ENCODE results near the gene KCNIP1.
"Not testable (repeated sequence)": the region's sequence is repeated elsewhere in the genome, so short reads cannot be mapped to it uniquely, and the experiment has no call there.

DNA sequence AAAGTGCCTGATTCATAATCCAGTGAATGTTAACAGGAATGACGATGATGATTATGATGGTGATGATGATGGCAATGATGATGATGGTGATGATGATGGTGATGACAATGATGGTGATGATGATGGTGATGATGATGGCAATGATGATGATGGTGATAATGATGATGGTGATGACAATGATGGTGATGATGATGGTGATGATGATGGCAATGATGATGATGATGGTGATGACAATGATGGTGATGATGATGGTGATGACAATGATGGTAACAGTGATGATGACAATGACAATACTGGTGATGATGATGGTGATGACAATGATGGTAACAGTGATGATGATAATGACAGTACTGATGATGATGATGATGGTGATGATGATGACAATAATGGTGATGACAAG, 46.6 kb downstream of the KCNIP1 start:
- TF ChIP-seq, protein P1, sequence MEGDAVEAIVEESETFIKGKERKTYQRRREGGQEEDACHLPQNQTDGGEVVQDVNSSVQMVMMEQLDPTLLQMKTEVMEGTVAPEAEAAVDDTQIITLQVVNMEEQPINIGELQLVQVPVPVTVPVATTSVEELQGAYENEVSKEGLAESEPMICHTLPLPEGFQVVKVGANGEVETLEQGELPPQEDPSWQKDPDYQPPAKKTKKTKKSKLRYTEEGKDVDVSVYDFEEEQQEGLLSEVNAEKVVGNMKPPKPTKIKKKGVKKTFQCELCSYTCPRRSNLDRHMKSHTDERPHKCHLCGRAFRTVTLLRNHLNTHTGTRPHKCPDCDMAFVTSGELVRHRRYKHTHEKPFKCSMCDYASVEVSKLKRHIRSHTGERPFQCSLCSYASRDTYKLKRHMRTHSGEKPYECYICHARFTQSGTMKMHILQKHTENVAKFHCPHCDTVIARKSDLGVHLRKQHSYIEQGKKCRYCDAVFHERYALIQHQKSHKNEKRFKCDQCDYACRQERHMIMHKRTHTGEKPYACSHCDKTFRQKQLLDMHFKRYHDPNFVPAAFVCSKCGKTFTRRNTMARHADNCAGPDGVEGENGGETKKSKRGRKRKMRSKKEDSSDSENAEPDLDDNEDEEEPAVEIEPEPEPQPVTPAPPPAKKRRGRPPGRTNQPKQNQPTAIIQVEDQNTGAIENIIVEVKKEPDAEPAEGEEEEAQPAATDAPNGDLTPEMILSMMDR (optimal IDR thresholded peaks at IDR 0.05 in 1 of 3, IDR thresholded peaks at IDR 0.05 in 1 of 3, conservative IDR thresholded peaks at IDR 0.05 in 1 of 3; ENCODE audit: extremely low read depth in 1 of 3, insufficient read depth in 2 of 3, low read length in 3 of 3): not testable (repeated sequence)
- TF ChIP-seq EZH2 (IDR thresholded peaks at IDR 0.05; ENCODE audit: low read length): not testable (repeated sequence)

Data from keratinocyte (primary cell).